ENCODE data around the gene TPM2. TPM values are rescaled to one million over a fixed set of nuclear protein-coding genes. Genes with fewer than 3 reads are reported as not detected.

The TPM2 gene
- total RNA-seq, 4 donors from 2014 or later = 7,572 to 13,568 (median 12,084) TPM

DNA sequence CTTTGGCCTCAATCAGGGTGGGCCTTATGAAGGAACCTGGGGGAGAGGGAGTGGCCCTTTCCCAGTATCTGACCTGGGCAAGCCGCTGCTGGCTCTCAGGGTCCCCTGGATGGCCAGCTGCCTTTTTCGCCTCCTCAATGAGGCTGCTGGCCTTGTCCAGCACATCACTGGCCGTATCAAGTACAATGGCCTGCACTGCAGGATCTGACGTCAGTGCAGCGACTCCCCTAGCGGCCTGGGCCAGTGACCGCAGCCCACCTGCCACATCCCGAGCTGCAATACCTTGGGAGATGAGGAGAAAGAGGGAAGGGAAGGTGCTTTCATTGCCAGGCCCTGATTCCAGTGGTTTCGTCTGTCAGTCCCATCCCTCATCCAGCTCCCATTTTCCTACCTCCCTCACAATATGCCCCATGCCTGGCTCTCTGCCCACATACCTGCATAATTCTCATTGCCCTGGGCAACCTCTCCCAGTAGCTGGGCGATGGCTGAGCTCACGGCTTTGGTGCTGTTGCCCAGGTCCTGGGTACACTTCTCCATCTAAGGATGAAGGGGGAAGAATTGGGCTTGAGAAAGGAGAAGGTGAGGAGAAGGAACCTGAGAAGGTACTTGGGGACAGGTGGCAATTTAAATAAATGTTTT is 23.2 kb upstream of the TPM2 start:
- Histone ChIP-seq H3K4me1 (peaks cover 0 to 30% (median 0%) of the 10 kb centered on the region in 3 donors), H3K27me3 (no peaks in the 10 kb centered on the region), H3K27ac (peak overlapping the region in 3 of 4 donors; percentile 61 to 98 (median 97)), H3K4me3 (no peak overlapping the region), H3K36me3 (peaks cover 11 to 100% of the 10 kb centered on the region in 2 donors), H3K9me3 (no peaks in the 10 kb centered on the region)
- TF ChIP-seq POLR2A (IDR thresholded peaks at IDR 0.05) (no peak), EP300 (IDR thresholded peaks at IDR 0.05) (no peak), POLR2AphosphoS5 (IDR thresholded peaks at IDR 0.05) (no peak), CTCF (IDR thresholded peaks at IDR 0.05) (no peak)
- ATAC-seq = no peak
- 70 to 100% methylated on average over 1 to 2 of the region's 11 CpGs for WGBS, 2 donors (ENCODE audit: low coverage in 1 of 2)

DNA sequence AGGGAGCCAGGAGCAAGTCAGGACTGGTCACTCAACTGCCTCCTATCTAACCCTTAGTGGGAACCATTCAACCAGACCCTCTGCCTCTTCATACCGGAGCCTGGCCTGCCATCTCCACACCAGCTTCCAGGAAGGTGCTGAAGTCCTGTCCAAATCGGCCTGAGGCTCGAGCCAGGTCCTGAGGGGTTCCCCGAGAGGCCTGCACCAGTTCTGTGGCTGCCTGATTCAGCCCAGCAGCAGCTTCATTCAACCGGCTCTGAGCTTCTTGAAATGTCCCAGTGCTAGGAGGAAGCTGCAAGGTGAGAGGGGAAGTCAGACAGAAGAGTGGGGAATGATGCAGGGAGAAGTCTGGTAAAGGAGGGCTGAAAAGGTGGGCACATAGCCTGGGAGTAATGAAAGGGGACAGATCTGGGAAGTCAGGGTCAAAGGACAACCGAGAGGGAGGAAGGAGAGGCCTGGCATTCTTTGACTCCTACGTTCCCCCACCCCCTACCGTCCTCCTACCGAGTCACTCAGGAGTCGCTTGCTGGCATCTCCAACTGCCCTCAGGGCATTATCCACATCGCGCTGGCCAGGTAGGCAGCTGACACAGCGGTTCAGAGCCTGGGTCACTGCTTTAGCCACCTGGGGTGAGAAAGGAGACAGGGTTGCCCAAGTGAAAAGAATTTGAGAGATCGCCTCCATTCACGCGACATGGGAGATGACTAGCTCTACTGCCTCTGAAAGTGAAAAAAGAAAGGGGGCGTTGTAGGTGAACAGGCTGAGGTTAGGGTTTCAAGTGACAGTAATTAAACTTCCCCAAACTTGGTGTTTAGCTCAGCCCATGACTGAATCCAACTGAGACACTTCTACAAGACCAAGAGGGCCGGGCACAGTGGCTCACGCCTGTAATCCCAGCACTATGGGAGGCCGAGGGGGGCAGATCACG is 22.0 kb upstream of the TPM2 start:
- Histone ChIP-seq H3K9me3 (no peaks in the 10 kb centered on the region), H3K4me1 (peaks cover 0 to 26% (median 0%) of the 10 kb centered on the region in 3 donors), H3K36me3 (peaks cover 12 to 100% of the 10 kb centered on the region in 2 donors), H3K4me3 (no peak overlapping the region), H3K27me3 (no peaks in the 10 kb centered on the region), H3K27ac (peak overlapping the region in 3 of 4 donors; percentile 34 to 98 (median 97))
- no peak for ATAC-seq
- 82% methylated on average over 8 of the region's 21 CpGs; no CpG with 5 or more reads in 1 of the 2 donors for WGBS, 2 donors (ENCODE audit: low coverage in 1 of 2)
- TF ChIP-seq CTCF (IDR thresholded peaks at IDR 0.05) (no peak), POLR2AphosphoS5 (IDR thresholded peaks at IDR 0.05) (no peak), EP300 (IDR thresholded peaks at IDR 0.05) (no peak), POLR2A (IDR thresholded peaks at IDR 0.05) (no peak)

GRCh38 chr9:35710818-35711500 is 21.2 kb upstream of the TPM2 start:
- Histone ChIP-seq H3K4me1 (peaks cover 0 to 18% (median 0%) of the 10 kb centered on the region in 3 donors), H3K9me3 (no peaks in the 10 kb centered on the region), H3K27me3 (no peaks in the 10 kb centered on the region), H3K36me3 (peaks cover 15 to 100% of the 10 kb centered on the region in 2 donors), H3K4me3 (no peak overlapping the region), H3K27ac (peak overlapping the region in 3 of 4 donors; percentile 34 to 98 (median 97))
- whole genome bisulfite sequencing, 2 donors (ENCODE audit: low coverage in 1 of 2) = 56% methylated on average over 5 of the region's 7 CpGs; no CpG with 5 or more reads in 1 of the 2 donors
- no peak for ATAC-seq
- no peak for TF ChIP-seq EP300 (IDR thresholded peaks at IDR 0.05)

- Histone ChIP-seq H3K9me3 (no peaks in the 10 kb centered on the region), H3K27me3 (no peaks in the 10 kb centered on the region), H3K4me1 (no peaks in the 10 kb centered on the region), H3K36me3 (peaks cover 13 to 100% of the 10 kb centered on the region in 2 donors), H3K27ac (peak overlapping the region in 3 of 4 donors; percentile 96 to 99 (median 98)), H3K4me3 (no peak overlapping the region)
- TF ChIP-seq EP300 (IDR thresholded peaks at IDR 0.05) = no peak
- no peak for TF ChIP-seq POLR2A (IDR thresholded peaks at IDR 0.05)
- no peak for TF ChIP-seq POLR2AphosphoS5 (IDR thresholded peaks at IDR 0.05)
- no peak for ATAC-seq
- no CpG with 5 or more reads among the region's 4 CpGs for WGBS, 2 donors (ENCODE audit: low coverage in 1 of 2)
Measured at GRCh38 chr9:35708146-35708545, 18.4 kb upstream of the TPM2 start.

DNA sequence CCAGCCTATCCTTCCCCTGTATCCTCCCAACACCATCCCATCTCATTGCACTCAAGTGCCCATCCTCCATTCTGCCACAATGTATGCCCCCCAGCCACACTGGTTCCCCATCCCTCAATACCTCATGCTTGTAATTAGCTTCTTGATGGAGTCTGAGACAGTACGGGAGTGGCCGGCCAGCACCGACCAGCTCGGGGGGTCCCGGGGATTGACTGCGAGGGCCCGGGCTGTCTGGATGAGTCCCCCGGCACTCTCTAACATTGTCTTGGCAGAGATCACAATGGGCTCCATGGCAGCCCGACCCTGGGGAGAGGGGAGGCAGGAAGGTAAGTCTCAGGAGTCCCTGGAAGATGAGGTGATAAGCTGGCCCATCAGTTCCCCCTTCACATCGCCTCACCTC is 17.2 kb upstream of the TPM2 start:
- H3K27ac ChIP-seq = peak overlapping the region in 3 of 4 donors; percentile 96 to 99 (median 98)
- TF ChIP-seq POLR2AphosphoS5 (IDR thresholded peaks at IDR 0.05) = no peak
- no CpG with 5 or more reads among the region's 10 CpGs for WGBS, 2 donors (ENCODE audit: low coverage in 1 of 2)
- H3K4me3 ChIP-seq = no peak overlapping the region
- no peak for ATAC-seq
- H3K4me1 ChIP-seq = no peaks in the 10 kb centered on the region
- no peaks in the 10 kb centered on the region for H3K9me3 ChIP-seq
- peaks cover 13 to 100% of the 10 kb centered on the region in 2 donors for H3K36me3 ChIP-seq
- no peaks in the 10 kb centered on the region for H3K27me3 ChIP-seq

Data from gastroesophageal sphincter (tissue), 4 donors.